ENCODE data around the gene SLC25A51. TPM values are rescaled to one million over a fixed set of nuclear protein-coding genes. Genes with fewer than 3 reads are reported as not detected.

SLC25A51 gene
- total RNA-seq, 1 donor from 2014 or later, result 24.1 TPM

GRCh38 chr9:37919956-37920335 lies 16.0 kb upstream of the SLC25A51 start:
- TF ChIP-seq, protein P1, sequence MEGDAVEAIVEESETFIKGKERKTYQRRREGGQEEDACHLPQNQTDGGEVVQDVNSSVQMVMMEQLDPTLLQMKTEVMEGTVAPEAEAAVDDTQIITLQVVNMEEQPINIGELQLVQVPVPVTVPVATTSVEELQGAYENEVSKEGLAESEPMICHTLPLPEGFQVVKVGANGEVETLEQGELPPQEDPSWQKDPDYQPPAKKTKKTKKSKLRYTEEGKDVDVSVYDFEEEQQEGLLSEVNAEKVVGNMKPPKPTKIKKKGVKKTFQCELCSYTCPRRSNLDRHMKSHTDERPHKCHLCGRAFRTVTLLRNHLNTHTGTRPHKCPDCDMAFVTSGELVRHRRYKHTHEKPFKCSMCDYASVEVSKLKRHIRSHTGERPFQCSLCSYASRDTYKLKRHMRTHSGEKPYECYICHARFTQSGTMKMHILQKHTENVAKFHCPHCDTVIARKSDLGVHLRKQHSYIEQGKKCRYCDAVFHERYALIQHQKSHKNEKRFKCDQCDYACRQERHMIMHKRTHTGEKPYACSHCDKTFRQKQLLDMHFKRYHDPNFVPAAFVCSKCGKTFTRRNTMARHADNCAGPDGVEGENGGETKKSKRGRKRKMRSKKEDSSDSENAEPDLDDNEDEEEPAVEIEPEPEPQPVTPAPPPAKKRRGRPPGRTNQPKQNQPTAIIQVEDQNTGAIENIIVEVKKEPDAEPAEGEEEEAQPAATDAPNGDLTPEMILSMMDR (conservative IDR thresholded peaks at IDR 0.05; ENCODE audit: low read depth, low read length), result no peak
- no peak overlapping the region for H3K4me3 ChIP-seq (ENCODE audit: low read depth, low read length)
- DNase-seq (ENCODE audit: low read depth), result no peak

- no peak overlapping the region for H3K4me3 ChIP-seq (ENCODE audit: low read depth, low read length)
- TF ChIP-seq, protein P1 (conservative IDR thresholded peaks at IDR 0.05; ENCODE audit: low read depth, low read length), result no peak
- DNase-seq (ENCODE audit: low read depth), result no peak
Observed at GRCh38 chr9:37919246-37919955, 15.5 kb upstream of the SLC25A51 start.

- no peak for DNase-seq (ENCODE audit: low read depth)
Observed at GRCh38 chr9:37918665-37919170, 14.8 kb upstream of the SLC25A51 start.

DNA sequence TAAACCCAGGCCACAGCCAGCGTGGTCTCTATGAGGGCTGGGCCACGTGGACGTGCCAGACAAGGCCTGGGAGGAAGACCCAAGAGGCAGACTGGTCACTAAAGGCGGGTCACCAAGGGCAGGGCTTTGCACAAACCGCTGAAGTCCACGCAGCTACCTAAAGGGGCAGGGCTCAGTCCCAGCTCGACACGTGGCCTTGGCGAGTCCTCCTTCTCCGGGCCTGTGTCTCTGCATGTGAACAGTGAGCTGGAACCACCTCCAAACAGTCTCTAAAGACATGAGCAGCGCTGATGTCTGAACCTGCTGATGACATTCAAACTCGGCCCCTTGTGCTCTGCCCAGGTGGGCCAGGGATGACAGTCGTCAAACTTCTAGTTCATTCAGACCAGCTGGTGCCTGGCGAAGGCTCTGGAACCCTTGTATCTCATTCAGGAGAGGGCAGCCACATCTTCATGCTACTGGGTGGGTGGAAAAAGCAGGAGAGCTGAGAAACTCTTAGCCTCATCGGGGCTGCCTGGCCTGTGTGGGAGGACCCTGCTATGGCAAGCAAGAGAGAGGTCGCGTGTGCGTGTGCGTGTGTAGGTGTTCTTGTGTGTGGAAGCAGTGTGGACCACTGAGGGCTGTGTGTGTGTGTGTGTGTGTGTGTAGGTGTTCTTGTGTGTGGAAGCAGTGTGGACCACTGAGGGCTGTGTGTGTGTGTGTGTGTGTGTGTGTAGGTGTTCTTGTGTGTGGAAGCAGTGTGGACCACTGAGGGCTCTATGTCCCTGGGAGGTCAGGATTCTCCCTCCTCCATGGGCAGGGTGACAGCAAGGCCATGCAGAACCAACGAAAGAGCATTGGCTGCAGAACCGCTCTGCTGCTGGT lies 14.1 kb upstream of the SLC25A51 start:
- TF ChIP-seq, protein P1 (conservative IDR thresholded peaks at IDR 0.05; ENCODE audit: low read depth, low read length), result no peak
- no peak overlapping the region for H3K4me3 ChIP-seq (ENCODE audit: low read depth, low read length)
- DNase-seq (ENCODE audit: low read depth), result no peak

More at GRCh38 chr9:37918665-37919170, 14.8 kb upstream of the SLC25A51 start:
- TF ChIP-seq, protein P1 (conservative IDR thresholded peaks at IDR 0.05; ENCODE audit: low read depth, low read length), result no peak
- no peak overlapping the region for H3K4me3 ChIP-seq (ENCODE audit: low read depth, low read length)

- no peak for DNase-seq (ENCODE audit: low read depth)
- H3K4me3 ChIP-seq (ENCODE audit: low read depth, low read length), result no peak overlapping the region
- TF ChIP-seq, protein P1 (conservative IDR thresholded peaks at IDR 0.05; ENCODE audit: low read depth, low read length), result no peak
Observed at GRCh38 chr9:37917313-37917731, 13.4 kb upstream of the SLC25A51 start.

DNA sequence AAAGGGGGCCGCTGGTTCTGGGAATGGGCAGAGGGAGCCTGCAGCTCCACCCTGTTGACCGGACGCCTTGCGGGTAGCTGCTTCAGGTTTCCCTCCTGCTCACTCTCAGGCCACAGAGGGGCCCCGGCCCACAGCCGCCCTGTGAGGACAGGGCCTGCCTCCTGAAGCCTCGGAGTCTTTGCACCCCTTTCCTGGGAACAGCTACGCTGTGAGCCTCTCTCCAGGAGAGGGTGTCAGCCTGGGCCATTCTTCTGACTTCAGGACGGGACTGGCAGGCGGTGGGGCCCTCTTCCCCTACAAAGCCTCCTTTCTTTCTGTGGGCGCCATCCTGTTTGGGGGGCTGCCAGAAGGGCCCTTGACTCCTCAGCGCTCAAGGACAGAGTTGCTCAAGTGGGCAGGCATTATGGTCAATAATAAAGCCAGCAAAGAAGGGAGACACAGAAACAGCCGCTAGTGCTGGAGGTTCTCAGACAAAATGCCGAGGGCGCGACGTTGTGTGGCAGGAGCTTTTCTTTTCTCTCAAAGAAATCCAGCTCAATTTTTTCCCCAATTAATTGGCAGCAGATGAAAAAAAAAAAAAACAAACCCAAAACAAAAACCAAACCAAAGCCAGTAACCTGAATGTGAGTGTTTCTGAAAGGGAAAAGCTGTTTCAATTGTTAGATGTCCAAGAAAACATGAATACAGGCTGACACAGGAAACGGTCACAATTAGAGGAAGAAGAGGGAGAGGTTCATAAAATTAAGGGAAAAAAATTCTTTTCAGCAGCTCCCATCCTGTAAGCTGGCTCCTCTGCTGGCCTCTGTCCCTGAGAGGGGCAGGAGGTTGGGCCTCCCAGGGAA lies 12.8 kb upstream of the SLC25A51 start:
- TF ChIP-seq, protein P1 (conservative IDR thresholded peaks at IDR 0.05; ENCODE audit: low read depth, low read length), result no peak
- no peak overlapping the region for H3K4me3 ChIP-seq (ENCODE audit: low read depth, low read length)
- no peak for DNase-seq (ENCODE audit: low read depth)
